ENCODE data around the gene C17orf107.

C17orf107 gene

GRCh38 chr17:4935650-4936049, 36.3 kb downstream of the C17orf107 start:
- no peak for DNase-seq (ENCODE audit: low spot score)

GRCh38 chr17:4936436-4936835, 37.1 kb downstream of the C17orf107 start:
- DNase-seq (ENCODE audit: low spot score), result no peak

- DNase-seq (ENCODE audit: low spot score), result no peak
These were observed 38.2 kb downstream of the C17orf107 start for GRCh38 chr17:4937553-4937952.

- DNase-seq (ENCODE audit: low spot score), result no peak
These were observed 38.7 kb downstream of the C17orf107 start for GRCh38 chr17:4938069-4938491.

GRCh38 chr17:4938688-4939545, 39.6 kb downstream of the C17orf107 start:
- DNase-seq (ENCODE audit: low spot score), result no peak

- DNase-seq (ENCODE audit: low spot score), result no peak
These were observed 40.1 kb downstream of the C17orf107 start for GRCh38 chr17:4939546-4939795.

GRCh38 chr17:4939796-4940554, 40.6 kb downstream of the C17orf107 start, which contains the start of the genes RNF167 and SLC25A11:
Gene RNF167 (plus strand): TSS chr17:4940268. CDS start chr17:4940910, 642 bp downstream.
Gene SLC25A11 (minus strand): TSS chr17:4940046. CDS start chr17:4939910, 136 bp downstream.
- DNase-seq (ENCODE audit: low spot score), result peak; percentile 100

- no peak for DNase-seq (ENCODE audit: low spot score)
These were observed 41.4 kb downstream of the C17orf107 start for GRCh38 chr17:4940555-4941318.

- DNase-seq (ENCODE audit: low spot score), result no peak
These were observed 41.9 kb downstream of the C17orf107 start for GRCh38 chr17:4941319-4941610.

- DNase-seq (ENCODE audit: low spot score), result peak; percentile 44
These were observed 43.6 kb downstream of the C17orf107 start for GRCh38 chr17:4942760-4943508.

- DNase-seq (ENCODE audit: low spot score), result peak; percentile 27
These were observed 44.8 kb downstream of the C17orf107 start for GRCh38 chr17:4944163-4944553.

- DNase-seq (ENCODE audit: low spot score), result no peak
These were observed 45.3 kb downstream of the C17orf107 start for GRCh38 chr17:4944554-4945175.

GRCh38 chr17:4945176-4945943, 46.0 kb downstream of the C17orf107 start:
- DNase-seq (ENCODE audit: low spot score), result peak; percentile 51

- DNase-seq (ENCODE audit: low spot score), result no peak
These were observed 46.6 kb downstream of the C17orf107 start for GRCh38 chr17:4945944-4946280.

- DNase-seq (ENCODE audit: low spot score), result no peak
These were observed 47.1 kb downstream of the C17orf107 start for GRCh38 chr17:4946312-4946976.

- no peak for DNase-seq (ENCODE audit: low spot score)
These were observed 47.7 kb downstream of the C17orf107 start for GRCh38 chr17:4947010-4947410.

- DNase-seq (ENCODE audit: low spot score), result peak; percentile 51
These were observed 48.3 kb downstream of the C17orf107 start for GRCh38 chr17:4947411-4948165.

GRCh38 chr17:4948166-4948930, 49.0 kb downstream of the C17orf107 start, which contains the start of gene PFN1:
Gene PFN1 (minus strand): TSS chr17:4948530. CDS start chr17:4948394, 136 bp downstream.
- DNase-seq (ENCODE audit: low spot score), result peak; percentile 89

GRCh38 chr17:4948931-4949320, 49.6 kb downstream of the C17orf107 start:
- peak; percentile 87 for DNase-seq (ENCODE audit: low spot score)

All from cerebellar cortex (tissue), 1 donor.